PFSK-1 (cell line): ENCODE measurements around the gene CNTN4.

Experiments used
- FOXP2 ChIP-seq: optimal IDR thresholded peaks from 2 replicates; pipeline ENCODE3; 2011; ENCODE audit warnings: borderline replicate concordance, control low read depth, inconsistent platforms; ENCODE audit not compliant: insufficient read depth; ENCODE audit errors: extremely low read length, extremely low read depth
- POLR2AphosphoS5 ChIP-seq: IDR thresholded peaks from 2 replicates; pipeline ENCODE4 v1.6.1; 2012; ENCODE audit warnings: low read depth, mild to moderate bottlenecking, control low read depth, low read length, moderate library complexity
- REST ChIP-seq, 2 experiments: IDR thresholded peaks; 2 replicates each; pipeline versions ENCODE4 v1.6.1 to v1.8.0; 2011 to 2012; ENCODE audit warnings: low read depth in 2 of 2, low read length in 2 of 2, control low read depth in 1 of 2, inconsistent platforms in 1 of 2, mild to moderate bottlenecking in 1 of 2, moderate library complexity in 1 of 2; ENCODE audit not compliant: insufficient read depth in 1 of 2
- SIN3A ChIP-seq: IDR thresholded peaks from 2 replicates; pipeline ENCODE4 v1.6.1; 2012; ENCODE audit warnings: mild to moderate bottlenecking, low read length, moderate library complexity, borderline replicate concordance; ENCODE audit not compliant: insufficient read depth
- TAF1 ChIP-seq: IDR thresholded peaks from 2 replicates; pipeline ENCODE4 v1.6.1; 2012; ENCODE audit warnings: low read length, control low read depth, borderline replicate concordance; ENCODE audit not compliant: insufficient read depth

GRCh38 chr3:2354702-2355101 is 256.0 kb downstream of the CNTN4 start:
- TF ChIP-seq REST (IDR thresholded peaks at IDR 0.05; ENCODE audit: insufficient read depth in 1 of 2, low read depth in 2 of 2, low read length in 2 of 2) = no peak
- TF ChIP-seq POLR2AphosphoS5 = no peak
- TF ChIP-seq SIN3A = no peak
- no peak for TF ChIP-seq TAF1
- no peak for TF ChIP-seq FOXP2
